Trophoblast cell (in vitro differentiated cells and primary cell): ENCODE results near the gene PPP2R3C.
"Not testable (repeated sequence)": the region's sequence is repeated elsewhere in the genome, so short reads cannot be mapped to it uniquely, and the experiment has no call there.

ENCODE experiments used
- DNase-seq, 2 donors: peaks; one replicate each; pipeline ENCODE4 v3.0.0-alpha.2; 2016
- H2AFZ ChIP-seq: 2 replicates; pipeline ENCODE4 v1.6.1; 2013; ENCODE audit warnings: low read length, moderate library complexity, mild to moderate bottlenecking; ENCODE audit not compliant: insufficient read depth, poor library complexity
- H2AK5ac ChIP-seq: 2 replicates; pipeline ENCODE4 v1.6.1; 2013; ENCODE audit warnings: mild to moderate bottlenecking, low read length
- H2BK120ac ChIP-seq: 2 replicates; pipeline ENCODE4 v1.6.1; 2013; ENCODE audit warnings: low read length, mild to moderate bottlenecking, moderate library complexity; ENCODE audit not compliant: insufficient read depth, poor library complexity
- H2BK12ac ChIP-seq: 2 replicates; pipeline ENCODE4 v1.6.1; 2013; ENCODE audit warnings: mild to moderate bottlenecking, low read length, moderate library complexity
- H2BK5ac ChIP-seq: 2 replicates; pipeline ENCODE4 v1.6.1; 2013; ENCODE audit warnings: low read length, low read depth, moderate library complexity, mild to moderate bottlenecking; ENCODE audit not compliant: poor library complexity
- H3K14ac ChIP-seq: 2 replicates; pipeline ENCODE4 v1.6.1; 2013; ENCODE audit warnings: mild to moderate bottlenecking, low read length
- H3K18ac ChIP-seq: 2 replicates; pipeline ENCODE4 v1.6.1; 2013; ENCODE audit warnings: mild to moderate bottlenecking, low read length
- H3K23ac ChIP-seq: 2 replicates; pipeline ENCODE4 v1.6.1; 2013; ENCODE audit warnings: low read length
- H3K27ac ChIP-seq: 2 replicates; pipeline ENCODE4 v1.5.1; 2013; ENCODE audit warnings: low read depth, mild to moderate bottlenecking, inconsistent platforms, low read length, moderate library complexity
- H3K27me3 ChIP-seq: 2 replicates; pipeline ENCODE4 v1.6.1; 2013; ENCODE audit warnings: inconsistent platforms, mild to moderate bottlenecking, low read length, moderate library complexity; ENCODE audit not compliant: insufficient read depth
- H3K36me3 ChIP-seq, 2 experiments: 1 replicate in 1 of 2; 2 replicates in 1 of 2; pipeline ENCODE4 v1.6.1; 2013; ENCODE audit warnings: low read length in 2 of 2, mild to moderate bottlenecking in 2 of 2, moderate library complexity in 1 of 2; ENCODE audit not compliant: insufficient read depth in 2 of 2, control insufficient read depth in 1 of 2
- H3K4ac ChIP-seq: 2 replicates; pipeline ENCODE4 v1.6.1; 2013; ENCODE audit warnings: low read depth, mild to moderate bottlenecking, low read length, moderate library complexity
- H3K4me1 ChIP-seq, 2 experiments: 1 replicate in 1 of 2; 2 replicates in 1 of 2; pipeline ENCODE4 v1.6.1; 2013; ENCODE audit warnings: low read length in 2 of 2, mild to moderate bottlenecking in 2 of 2, moderate library complexity in 1 of 2; ENCODE audit not compliant: insufficient read depth in 2 of 2, control insufficient read depth in 1 of 2
- H3K4me2 ChIP-seq: 2 replicates; pipeline ENCODE4 v1.6.1; 2013; ENCODE audit warnings: inconsistent platforms, mild to moderate bottlenecking, low read length, moderate library complexity
- H3K4me3 ChIP-seq: 2 replicates; pipeline ENCODE4 v1.5.1; 2013; ENCODE audit warnings: mild to moderate bottlenecking, low read depth, low read length, inconsistent platforms
- H3K79me1 ChIP-seq: one replicate; pipeline ENCODE4 v1.6.1; 2013; ENCODE audit warnings: low read length
- H3K79me2 ChIP-seq: 2 replicates; pipeline ENCODE4 v1.6.1; 2013; ENCODE audit warnings: low read length, mild to moderate bottlenecking; ENCODE audit not compliant: control insufficient read depth, insufficient read depth, poor library complexity
- H3K9ac ChIP-seq: 2 replicates; pipeline ENCODE4 v1.6.1; 2013; ENCODE audit warnings: mild to moderate bottlenecking, low read length
- H3K9me3 ChIP-seq: 2 replicates; pipeline ENCODE4 v1.6.1; 2013; ENCODE audit warnings: low read depth, mild to moderate bottlenecking, control low read depth, inconsistent platforms, low read length; ENCODE audit not compliant: insufficient read depth
- H4K12ac ChIP-seq: 2 replicates; pipeline ENCODE4 v1.6.1; 2013; ENCODE audit warnings: low read depth, mild to moderate bottlenecking, low read length, moderate library complexity
- H4K8ac ChIP-seq: 2 replicates; pipeline ENCODE4 v1.6.1; 2013; ENCODE audit warnings: low read depth, mild to moderate bottlenecking, low read length, moderate library complexity
- H4K91ac ChIP-seq: one replicate; pipeline ENCODE4 v1.6.1; 2013; ENCODE audit warnings: low read depth, mild to moderate bottlenecking, low read length, moderate library complexity
- WGBS: extraction: QIAGEN DNeasy Blood & Tissue Kit; methylation state at CpG from one replicate; pipeline ENCODE4 v1.1.7; 2013; ENCODE audit warnings: missing lambda C conversion rate; ENCODE audit not compliant: insufficient read length, insufficient coverage; ENCODE audit errors: extremely low coverage; 5-methylcytosine and 5-hydroxymethylcytosine counted together

The PPP2R3C gene

DNA sequence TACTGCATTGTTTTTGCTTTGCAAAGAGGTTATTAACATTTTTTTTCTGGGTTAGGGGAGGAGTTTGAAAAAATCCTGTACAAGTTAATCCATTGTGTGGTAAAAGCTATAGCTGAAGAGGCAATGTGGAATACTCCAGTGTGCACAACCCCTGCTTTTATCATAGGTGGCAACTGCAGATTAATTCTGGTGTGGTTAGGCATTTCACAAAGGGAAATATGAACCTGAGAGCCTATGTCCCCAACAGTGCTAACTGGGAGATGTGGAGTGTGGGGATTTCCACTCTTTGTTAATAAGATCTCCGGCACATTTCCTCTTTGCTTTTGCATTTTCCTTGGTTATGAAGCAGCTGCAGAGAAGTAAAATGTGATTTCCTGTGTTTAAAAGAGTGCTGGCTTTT lies 34.2 kb upstream of the PPP2R3C start:
- no peak overlapping the region for H3K4me3 ChIP-seq
- WGBS = no CpG with 5 or more reads among the region's 1 CpG

DNA sequence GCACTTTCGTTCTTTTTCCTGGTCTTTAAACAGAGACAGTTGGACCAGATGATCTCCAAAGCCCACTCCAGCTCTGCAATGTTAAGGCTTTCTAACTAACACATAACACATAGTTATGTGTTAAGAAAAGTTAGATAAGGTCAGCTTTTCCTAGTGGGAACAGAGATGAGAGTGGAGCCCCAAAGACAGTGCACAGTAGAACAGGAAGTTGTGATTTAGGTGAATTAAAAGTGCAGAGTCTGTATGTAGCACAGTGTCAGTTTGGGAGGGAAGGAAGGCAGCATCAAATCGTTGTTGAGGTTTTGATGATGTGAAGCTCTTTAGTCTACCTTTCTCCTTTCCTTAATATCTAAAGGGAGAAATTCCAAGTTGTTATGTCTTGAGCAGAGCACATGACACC lies 32.2 kb upstream of the PPP2R3C start:
- no peak overlapping the region for H4K12ac ChIP-seq
- H2AFZ ChIP-seq = no peak overlapping the region
- no peaks in the 10 kb centered on the region for H3K36me3 ChIP-seq
- H2BK5ac ChIP-seq = no peak overlapping the region
- H3K18ac ChIP-seq = no peak overlapping the region
- H2BK12ac ChIP-seq = no peak overlapping the region
- WGBS = no CpG with 5 or more reads among the region's 2 CpGs
- peaks cover 0 to 2% of the 10 kb centered on the region in 2 experiments for H3K4me1 ChIP-seq
- no peak overlapping the region for H4K8ac ChIP-seq
- H3K79me1 ChIP-seq = no peaks in the 10 kb centered on the region
- no peak overlapping the region for H3K4me3 ChIP-seq
- H3K27me3 ChIP-seq = no peaks in the 10 kb centered on the region
- no peak overlapping the region for H2BK120ac ChIP-seq
- H3K4me2 ChIP-seq = no peak overlapping the region
- DNase-seq = no peak
- no peak overlapping the region for H4K91ac ChIP-seq
- no peaks in the 10 kb centered on the region for H3K79me2 ChIP-seq
- no peak overlapping the region for H3K4ac ChIP-seq
- H3K23ac ChIP-seq = no peak overlapping the region
- H3K9me3 ChIP-seq = no peaks in the 10 kb centered on the region
- no peak overlapping the region for H3K14ac ChIP-seq
- H3K9ac ChIP-seq = no peak overlapping the region
- no peak overlapping the region for H2AK5ac ChIP-seq
- no peak overlapping the region for H3K27ac ChIP-seq

More for the DNA sequence above, 34.2 kb upstream of the PPP2R3C start:
- Histone ChIP-seq H3K9me3 (no peaks in the 10 kb centered on the region), H3K36me3 (no peaks in the 10 kb centered on the region), H3K27me3 (no peaks in the 10 kb centered on the region), H3K4ac (no peak overlapping the region), H3K9ac (no peak overlapping the region), H2BK12ac (no peak overlapping the region), H4K8ac (no peak overlapping the region), H2AK5ac (no peak overlapping the region), H4K12ac (no peak overlapping the region), H3K79me1 (no peaks in the 10 kb centered on the region), H4K91ac (no peak overlapping the region), H3K4me2 (no peak overlapping the region), H3K18ac (no peak overlapping the region), H3K14ac (no peak overlapping the region), H2BK5ac (no peak overlapping the region), H3K23ac (no peak overlapping the region), H3K4me1 (peaks cover 0 to 4% of the 10 kb centered on the region in 2 experiments), H3K79me2 (no peaks in the 10 kb centered on the region), H2BK120ac (no peak overlapping the region), H3K27ac (no peak overlapping the region), H2AFZ (no peak overlapping the region)
- DNase-seq = peak; percentile 22 to 49

DNA sequence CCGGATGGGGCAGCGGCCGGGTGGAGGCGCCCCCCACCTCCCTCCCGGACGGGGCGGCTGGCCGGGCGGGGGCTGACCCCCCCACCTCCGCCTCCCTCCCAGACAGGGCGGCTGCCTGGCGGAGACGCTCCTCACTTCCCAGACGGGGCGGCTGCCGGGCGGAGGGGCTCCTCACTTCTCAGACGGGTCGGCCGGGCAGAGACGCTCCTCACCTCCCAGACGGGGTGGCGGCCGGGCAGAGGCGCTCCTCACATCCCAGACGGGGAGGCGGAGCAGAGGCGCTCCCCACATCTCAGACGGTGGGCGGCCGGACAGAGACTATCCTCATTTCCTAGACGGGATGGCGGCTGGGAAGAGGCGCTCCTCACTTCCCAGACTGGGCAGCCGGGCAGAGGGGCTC lies 30.7 kb upstream of the PPP2R3C start:
- H3K79me1 ChIP-seq, H4K8ac ChIP-seq, H2BK12ac ChIP-seq, H3K4ac ChIP-seq, H2BK120ac ChIP-seq, H2AK5ac ChIP-seq, H2AFZ ChIP-seq, H3K79me2 ChIP-seq, H3K36me3 ChIP-seq, H3K27ac ChIP-seq, H3K14ac ChIP-seq, DNase-seq, H4K91ac ChIP-seq, H3K27me3 ChIP-seq, H3K23ac ChIP-seq, H3K4me3 ChIP-seq, H2BK5ac ChIP-seq, H3K9ac ChIP-seq, H3K18ac ChIP-seq, H3K4me2 ChIP-seq, H3K9me3 ChIP-seq, H3K4me1 ChIP-seq, H4K12ac ChIP-seq: not testable (repeated sequence)
- no CpG with 5 or more reads among the region's 35 CpGs for WGBS

DNA sequence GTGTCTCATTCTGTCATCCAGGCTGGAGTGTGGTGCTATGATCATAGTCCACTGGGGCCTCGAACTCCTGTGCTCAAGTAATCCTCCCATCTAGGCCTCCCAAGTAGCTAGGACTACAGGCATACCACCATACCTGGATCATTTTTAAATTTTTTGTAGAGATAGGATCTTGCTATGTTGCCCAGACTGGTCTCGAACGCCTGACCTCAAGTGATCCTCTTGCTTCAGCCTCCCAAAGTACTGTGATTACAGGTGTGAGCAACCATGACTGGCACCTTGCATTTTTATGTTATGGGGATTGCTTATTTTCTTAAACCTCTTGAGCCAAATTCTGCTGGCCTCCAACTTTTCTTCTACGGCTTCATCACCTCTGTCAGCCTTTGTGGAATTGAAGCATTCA lies 27.4 kb upstream of the PPP2R3C start:
- H4K12ac ChIP-seq = no peak overlapping the region
- H3K79me1 ChIP-seq = no peaks in the 10 kb centered on the region
- H3K18ac ChIP-seq = no peak overlapping the region
- no peak overlapping the region for H2BK12ac ChIP-seq
- H3K27me3 ChIP-seq = no peaks in the 10 kb centered on the region
- no peaks in the 10 kb centered on the region for H3K36me3 ChIP-seq
- WGBS = no CpG with 5 or more reads among the region's 4 CpGs
- no peak overlapping the region for H3K4ac ChIP-seq
- no peaks in the 10 kb centered on the region for H3K4me1 ChIP-seq
- H3K79me2 ChIP-seq = no peaks in the 10 kb centered on the region
- H2BK120ac ChIP-seq = no peak overlapping the region
- H3K23ac ChIP-seq = no peak overlapping the region
- H3K4me3 ChIP-seq = no peak overlapping the region
- H3K4me2 ChIP-seq = no peak overlapping the region
- no peak overlapping the region for H2AFZ ChIP-seq
- H3K27ac ChIP-seq = no peak overlapping the region
- H3K9me3 ChIP-seq = no peaks in the 10 kb centered on the region
- no peak overlapping the region for H3K14ac ChIP-seq
- H4K8ac ChIP-seq = no peak overlapping the region
- H4K91ac ChIP-seq = no peak overlapping the region
- no peak overlapping the region for H2BK5ac ChIP-seq
- peak; percentile 73 to 74 for DNase-seq
- H2AK5ac ChIP-seq = no peak overlapping the region
- no peak overlapping the region for H3K9ac ChIP-seq
